Measurements from ENCODE around the gene FAM171A1. TPM values are rescaled to one million over a fixed set of nuclear protein-coding genes. Genes with fewer than 3 reads are reported as not detected.
A peak's percentile ranks its signal among the peaks of the same experiment; 100 is the strongest.
"Not testable (repeated sequence)": the region's sequence is repeated elsewhere in the genome, so short reads cannot be mapped to it uniquely, and the experiment has no call there.

FAM171A1 gene
- total RNA-seq, 8 experiments from 2014 or later, result 16.4 to 44.7 (median 30.9) TPM

- H3K4me3 ChIP-seq, result no peak overlapping the region
- H3K27ac ChIP-seq, result no peak overlapping the region
- in situ Hi-C loops (cut with MboI; ENCODE audit: low pct_unique_long_range_greater_than_20kb in 2 of 9, low sequenced_read_pairs in 9 of 9, unreplicated experiment in 9 of 9), result no loop called here
- ATAC-seq (replicated peaks in 6 of 8), result no peak
- WGBS, 10 experiments, result 90 to 100% (median 96%) methylated on average over 2 of the region's 2 CpGs; no CpG with 5 or more reads in 4 of the 10 experiments
- H3K4me1 ChIP-seq (replicated peaks in 1 of 2), result no peaks in the 10 kb centered on the region
Measured at GRCh38 chr10:15305161-15305560, 65.9 kb downstream of the FAM171A1 start.

GRCh38 chr10:15302188-15302956 is 68.7 kb downstream of the FAM171A1 start:
- H3K4me1 ChIP-seq (replicated peaks in 1 of 2); H3K4me3 ChIP-seq; H3K27ac ChIP-seq; in situ Hi-C loops (cut with MboI; ENCODE audit: low pct_unique_long_range_greater_than_20kb in 2 of 9, low sequenced_read_pairs in 9 of 9, unreplicated experiment in 9 of 9): not testable (repeated sequence)
- ATAC-seq (replicated peaks in 6 of 8), result peak in 3 of 8 experiments; percentile 48 to 67 (median 58)
- WGBS, 10 experiments, result 60 to 100% (median 100%) methylated on average over 1 to 14 of the region's 15 CpGs

DNA sequence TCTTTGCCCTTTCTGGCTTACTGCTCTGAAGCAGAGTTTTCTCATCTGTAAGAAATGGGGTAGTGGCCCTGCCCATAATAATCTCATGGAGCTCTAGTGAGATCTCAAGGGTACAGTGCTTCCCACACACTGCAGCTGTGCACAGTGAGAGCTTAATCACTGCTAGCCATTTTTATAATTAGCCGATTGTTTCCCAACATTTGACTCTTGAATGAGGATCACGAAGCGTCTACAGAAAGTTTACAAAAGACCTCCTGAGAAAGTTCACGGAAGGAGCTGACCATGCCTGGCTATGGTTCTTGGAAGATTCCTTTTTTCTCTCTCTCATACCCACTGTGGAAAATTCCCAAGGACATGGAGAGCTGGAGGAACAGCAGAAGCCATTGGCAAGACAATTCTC is 70.4 kb downstream of the FAM171A1 start:
- no peak overlapping the region for H3K4me3 ChIP-seq
- in situ Hi-C loops (cut with MboI; ENCODE audit: low pct_unique_long_range_greater_than_20kb in 2 of 9, low sequenced_read_pairs in 9 of 9, unreplicated experiment in 9 of 9), result no loop called here
- ATAC-seq (replicated peaks in 6 of 8), result peak in 1 of 8 experiments; percentile 20
- H3K27ac ChIP-seq, result no peak overlapping the region
- H3K4me1 ChIP-seq (replicated peaks in 1 of 2), result peaks cover 2 to 6% of the 10 kb centered on the region in 2 donors
- WGBS, 10 experiments, result 60 to 100% (median 90%) methylated on average over 1 to 4 of the region's 4 CpGs; no CpG with 5 or more reads in 5 of the 10 experiments

- Histone ChIP-seq H3K27ac (no peak overlapping the region), H3K4me1 (replicated peaks in 1 of 2) (peaks cover 3 to 10% of the 10 kb centered on the region in 2 donors), H3K4me3 (no peak overlapping the region)
- in situ Hi-C loops (cut with MboI; ENCODE audit: low pct_unique_long_range_greater_than_20kb in 2 of 9, low sequenced_read_pairs in 9 of 9, unreplicated experiment in 9 of 9), result no loop called here
- ATAC-seq (replicated peaks in 6 of 8), result no peak
- WGBS, 10 experiments, result 0 to 100% (median 82%) methylated on average over 1 to 2 of the region's 2 CpGs; no CpG with 5 or more reads in 2 of the 10 experiments
Measured at GRCh38 chr10:15300145-15300544, 70.9 kb downstream of the FAM171A1 start.

- ATAC-seq (replicated peaks in 6 of 8), result no peak
- 67 to 100% (median 80%) methylated on average over 2 to 6 of the region's 6 CpGs; no CpG with 5 or more reads in 5 of the 10 experiments for WGBS, 10 experiments
- Histone ChIP-seq H3K4me3 (no peak overlapping the region), H3K4me1 (replicated peaks in 1 of 2) (peaks cover 3 to 20% of the 10 kb centered on the region in 2 donors), H3K27ac (no peak overlapping the region)
- in situ Hi-C loops (cut with MboI; ENCODE audit: low pct_unique_long_range_greater_than_20kb in 2 of 9, low sequenced_read_pairs in 9 of 9, unreplicated experiment in 9 of 9), result no loop called here
Measured at GRCh38 chr10:15296701-15297100, 74.4 kb downstream of the FAM171A1 start.

GRCh38 chr10:15295537-15296325 is 75.4 kb downstream of the FAM171A1 start:
- no peak overlapping the region for H3K27ac ChIP-seq
- ATAC-seq (replicated peaks in 6 of 8), result peak in 2 of 8 experiments; percentile 33 to 45
- no peak overlapping the region for H3K4me3 ChIP-seq
- 39 to 99% (median 86%) methylated on average over 1 to 5 of the region's 5 CpGs for WGBS, 10 experiments
- H3K4me1 ChIP-seq (replicated peaks in 1 of 2), result peaks cover 3 to 20% of the 10 kb centered on the region in 2 donors
- in situ Hi-C loops (cut with MboI; ENCODE audit: low pct_unique_long_range_greater_than_20kb in 2 of 9, low sequenced_read_pairs in 9 of 9, unreplicated experiment in 9 of 9), result no loop called here

DNA sequence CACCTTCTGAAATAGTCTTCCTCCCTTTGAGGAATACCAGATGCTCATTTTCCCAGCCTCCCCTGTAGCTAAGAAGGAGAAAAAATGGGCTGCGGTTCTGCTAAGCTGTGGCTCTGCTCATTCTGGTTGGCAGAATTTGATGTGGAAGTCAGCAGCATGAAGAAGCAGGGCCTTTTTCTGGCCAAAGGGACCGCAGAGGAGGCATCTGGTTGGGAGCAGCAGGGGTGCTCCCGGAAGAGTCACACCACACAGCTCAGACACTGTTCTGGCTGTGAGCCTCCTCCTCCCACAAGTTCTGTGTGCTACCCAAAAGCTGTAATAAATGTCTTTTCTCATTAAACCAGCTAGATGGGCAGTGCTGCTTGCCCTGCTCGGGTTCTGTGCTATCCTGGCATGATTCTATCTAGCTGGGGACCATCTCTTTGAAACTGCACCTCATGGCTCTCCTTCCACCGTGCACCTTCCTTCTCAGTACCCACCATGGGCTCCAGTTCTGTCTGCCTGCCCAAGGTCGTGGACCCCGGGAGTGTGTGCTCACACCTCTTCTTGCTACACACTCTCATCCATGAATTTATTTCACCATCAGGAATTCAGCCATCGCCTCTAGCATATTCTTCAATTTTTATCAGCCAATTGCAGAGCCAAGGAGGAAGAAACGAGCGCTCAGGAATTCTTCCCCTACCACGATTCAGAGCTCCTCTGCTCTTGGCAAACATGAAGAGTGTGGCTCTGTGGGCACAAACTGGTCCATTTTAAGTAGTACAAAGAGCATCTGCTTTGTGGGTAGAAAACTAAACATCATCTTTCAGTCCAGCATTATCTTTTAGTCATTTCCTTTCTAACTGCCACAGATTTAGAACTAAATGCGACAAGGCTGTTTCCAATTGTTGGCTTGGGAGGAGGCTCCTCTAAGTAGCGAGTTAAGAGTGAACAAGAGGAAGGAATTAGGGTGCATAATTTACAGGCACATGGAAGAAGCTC is 76.9 kb downstream of the FAM171A1 start:
- peak in 4 of 8 experiments; percentile 23 to 83 (median 62) for ATAC-seq (replicated peaks in 6 of 8)
- peaks cover 8 to 31% of the 10 kb centered on the region in 2 donors for H3K4me1 ChIP-seq (replicated peaks in 1 of 2)
- in situ Hi-C loops (cut with MboI; ENCODE audit: low pct_unique_long_range_greater_than_20kb in 2 of 9, low sequenced_read_pairs in 9 of 9, unreplicated experiment in 9 of 9), result no loop called here

DNA sequence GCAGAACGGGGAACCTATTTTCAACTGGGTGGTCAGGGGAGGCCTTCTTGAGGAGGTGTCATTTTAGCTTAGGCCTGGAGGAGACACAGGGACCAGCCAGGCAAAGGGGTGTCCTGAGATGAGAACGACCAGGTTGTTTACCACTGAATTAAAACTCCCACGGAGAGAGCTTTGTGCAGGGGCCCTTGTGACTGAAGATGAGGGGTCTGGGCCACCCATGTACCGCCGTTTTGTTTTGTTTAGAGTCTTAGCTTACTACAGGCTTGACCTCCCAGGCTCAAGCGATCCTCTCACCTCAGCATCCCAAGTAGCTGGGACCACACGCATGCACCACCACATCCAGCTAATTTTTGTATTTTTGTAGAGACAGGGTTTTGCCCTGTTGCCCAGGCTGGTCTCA is 80.4 kb downstream of the FAM171A1 start:
- in situ Hi-C loops (cut with MboI; ENCODE audit: low pct_unique_long_range_greater_than_20kb in 2 of 9, low sequenced_read_pairs in 9 of 9, unreplicated experiment in 9 of 9), result no loop called here
- H3K27ac ChIP-seq, result no peak overlapping the region

More for the DNA sequence above, 76.9 kb downstream of the FAM171A1 start:
- Histone ChIP-seq H3K4me3 (no peak overlapping the region), H3K27ac (no peak overlapping the region)
- 0 to 95% (median 73%) methylated on average over 1 to 7 of the region's 13 CpGs; no CpG with 5 or more reads in 1 of the 10 experiments for WGBS, 10 experiments

GRCh38 chr10:15290150-15290549 is 80.9 kb downstream of the FAM171A1 start:
- H3K4me1 ChIP-seq (replicated peaks in 1 of 2), result peaks cover 5 to 25% of the 10 kb centered on the region in 2 donors
- ATAC-seq (replicated peaks in 6 of 8), result peak in 2 of 8 experiments; percentile 32 to 46
- no peak overlapping the region for H3K27ac ChIP-seq
- no peak overlapping the region for H3K4me3 ChIP-seq
- 60 to 100% (median 100%) methylated on average over 1 to 4 of the region's 4 CpGs; no CpG with 5 or more reads in 4 of the 10 experiments for WGBS, 10 experiments
- in situ Hi-C loops (cut with MboI; ENCODE audit: low pct_unique_long_range_greater_than_20kb in 2 of 9, low sequenced_read_pairs in 9 of 9, unreplicated experiment in 9 of 9), result no loop called here

More for the DNA sequence above, 80.4 kb downstream of the FAM171A1 start:
- Histone ChIP-seq H3K4me3 (no peak overlapping the region), H3K4me1 (replicated peaks in 1 of 2) (peaks cover 5 to 28% of the 10 kb centered on the region in 2 donors)
- WGBS, 10 experiments, result 80 to 100% (median 94%) methylated on average over 1 to 5 of the region's 7 CpGs; no CpG with 5 or more reads in 4 of the 10 experiments
- no peak for ATAC-seq (replicated peaks in 6 of 8)

GRCh38 chr10:15280974-15281373 is 90.1 kb downstream of the FAM171A1 start:
- ATAC-seq (replicated peaks in 6 of 8), result no peak
- H3K27ac ChIP-seq, result no peak overlapping the region
- H3K4me1 ChIP-seq (replicated peaks in 1 of 2), result no peaks in the 10 kb centered on the region
- WGBS, 10 experiments, result 58 to 100% (median 95%) methylated on average over 1 to 4 of the region's 4 CpGs; no CpG with 5 or more reads in 4 of the 10 experiments
- in situ Hi-C loops (cut with MboI; ENCODE audit: low pct_unique_long_range_greater_than_20kb in 2 of 9, low sequenced_read_pairs in 9 of 9, unreplicated experiment in 9 of 9), result no loop called here
- no peak overlapping the region for H3K4me3 ChIP-seq

DNA sequence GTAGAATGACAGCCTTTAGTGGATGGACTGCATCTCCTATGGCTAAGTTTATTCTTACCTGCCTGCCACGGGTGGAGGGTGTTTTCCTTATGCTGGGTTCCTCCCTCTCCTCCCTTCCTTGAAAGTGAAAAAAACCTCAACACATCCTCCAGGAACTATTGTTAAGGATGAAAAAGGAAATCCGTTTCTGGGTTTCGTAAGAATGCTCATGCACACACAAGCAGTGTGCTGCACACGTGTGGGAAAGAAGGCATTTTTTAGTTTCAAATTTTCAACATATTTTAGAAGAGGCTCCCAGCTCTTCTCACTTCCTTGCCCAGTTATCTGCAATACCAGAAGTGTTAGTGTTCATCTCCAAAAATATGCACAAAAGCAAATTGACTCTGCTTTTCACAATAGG is 90.6 kb downstream of the FAM171A1 start:
- Histone ChIP-seq H3K4me3 (no peak overlapping the region), H3K27ac (no peak overlapping the region), H3K4me1 (replicated peaks in 1 of 2) (no peaks in the 10 kb centered on the region)
- 43 to 94% (median 81%) methylated on average over 1 to 4 of the region's 4 CpGs; no CpG with 5 or more reads in 4 of the 10 experiments for WGBS, 10 experiments
- in situ Hi-C loops (cut with MboI; ENCODE audit: low pct_unique_long_range_greater_than_20kb in 2 of 9, low sequenced_read_pairs in 9 of 9, unreplicated experiment in 9 of 9), result no loop called here
- ATAC-seq (replicated peaks in 6 of 8), result no peak

- no peak overlapping the region for H3K4me3 ChIP-seq
- H3K27ac ChIP-seq, result no peak overlapping the region
- H3K4me1 ChIP-seq (replicated peaks in 1 of 2), result no peaks in the 10 kb centered on the region
- in situ Hi-C loops (cut with MboI; ENCODE audit: low pct_unique_long_range_greater_than_20kb in 2 of 9, low sequenced_read_pairs in 9 of 9, unreplicated experiment in 9 of 9), result no loop called here
- WGBS, 10 experiments, result 83 to 100% (median 92%) methylated on average over 2 to 4 of the region's 4 CpGs; no CpG with 5 or more reads in 1 of the 10 experiments
- no peak for ATAC-seq (replicated peaks in 6 of 8)
Measured at GRCh38 chr10:15279236-15279635, 91.9 kb downstream of the FAM171A1 start.
